GM23338 (cell line): Measurements from ENCODE around the gene MRPL23. TPM values are rescaled to one million over a fixed set of nuclear protein-coding genes. Genes with fewer than 3 reads are reported as not detected.

Experiments used
- ATAC-seq: fragments of 200-7000 bp; cut with Tn5 transposase; 3 replicates; pipeline ENCODE4 v1.9.1; 2020
- DNase-seq: peaks from one replicate; pipeline ENCODE4 v3.0.0-alpha.2; 2015; ENCODE audit warnings: low spot score
- H2AFZ ChIP-seq: fragments of 200-600 bp; sonication (generic); 2 replicates; pipeline ENCODE4 v1.8.0; 2016; ENCODE audit warnings: antibody characterized with exemption, mild to moderate bottlenecking, moderate library complexity
- H3F3A ChIP-seq: fragments of 200-600 bp; sonication (generic); replicated peaks from 2 replicates; pipeline ENCODE4 v1.8.0; 2017; ENCODE audit warnings: antibody characterized with exemption, mixed run types, low read depth
- H3K27ac ChIP-seq: fragments of 200-600 bp; sonication (generic); 2 replicates; pipeline ENCODE4 v1.6.1; 2016; ENCODE audit warnings: low read depth
- H3K27me3 ChIP-seq: fragments of 200-600 bp; sonication (generic); 2 replicates; pipeline ENCODE4 v1.8.0; 2016; ENCODE audit warnings: mild to moderate bottlenecking, mixed run types, moderate library complexity; ENCODE audit not compliant: insufficient read depth
- H3K36me3 ChIP-seq: fragments of 200-600 bp; sonication (generic); 2 replicates; pipeline ENCODE4 v1.8.0; 2016; ENCODE audit warnings: mild to moderate bottlenecking; ENCODE audit not compliant: insufficient read depth
- H3K4me1 ChIP-seq: fragments of 200-600 bp; sonication (generic); 2 replicates; pipeline ENCODE4 v1.8.0; 2016; ENCODE audit warnings: mild to moderate bottlenecking, moderate library complexity; ENCODE audit not compliant: insufficient read depth
- H3K4me2 ChIP-seq: fragments of 200-600 bp; sonication (generic); 2 replicates; pipeline ENCODE4 v1.7.1; 2017; ENCODE audit warnings: mixed run types
- H3K4me3 ChIP-seq: fragments of 200-600 bp; sonication (generic); 2 replicates; pipeline ENCODE4 v1.6.1; 2016; ENCODE audit warnings: mixed run types
- H3K79me2 ChIP-seq: fragments of 200-600 bp; sonication (generic); replicated peaks from 2 replicates; pipeline ENCODE4 v1.8.0; 2017; ENCODE audit warnings: mild to moderate bottlenecking; ENCODE audit not compliant: insufficient read depth
- H3K9me2 ChIP-seq: fragments of 200-600 bp; sonication (generic); 2 replicates; pipeline ENCODE4 v1.8.0; 2017; ENCODE audit not compliant: insufficient read depth
- H4K20me1 ChIP-seq: fragments of 200-600 bp; sonication (generic); replicated peaks from 2 replicates; pipeline ENCODE4 v1.8.0; 2017; ENCODE audit warnings: mild to moderate bottlenecking; ENCODE audit not compliant: insufficient read depth
- H3K27ac Mint-ChIP-seq: 2 replicates; pipeline ENCODE4 v1.8.0; 2020; ENCODE audit warnings: inconsistent platforms, mild to moderate bottlenecking, moderate library complexity, mixed read lengths
- H3K27me3 Mint-ChIP-seq: 3 replicates; pipeline ENCODE4 v1.8.0; 2022; ENCODE audit warnings: low read depth, mild to moderate bottlenecking, moderate library complexity, mixed read lengths, inconsistent platforms; ENCODE audit not compliant: insufficient read depth, poor library complexity
- H3K36me3 Mint-ChIP-seq: 3 replicates; pipeline ENCODE4 v1.8.0; 2021; ENCODE audit warnings: low read depth, mild to moderate bottlenecking, inconsistent platforms, moderate library complexity, mixed read lengths
- H3K4me1 Mint-ChIP-seq: 3 replicates; pipeline ENCODE4 v1.8.0; 2020; ENCODE audit warnings: mild to moderate bottlenecking, inconsistent platforms, mixed read lengths
- H3K4me3 Mint-ChIP-seq: 3 replicates; pipeline ENCODE4 v1.8.0; 2021; ENCODE audit warnings: moderate library complexity, mild to moderate bottlenecking, inconsistent platforms, mixed read lengths
- H3K9me3 Mint-ChIP-seq: 3 replicates; pipeline ENCODE4 v1.8.0; 2020; ENCODE audit warnings: moderate library complexity, mild to moderate bottlenecking, inconsistent platforms, mixed read lengths
- CREB1 ChIP-seq: fragments of 250-450 bp; sonication (Bioruptor Pico); IDR thresholded peaks from 2 replicates; pipeline ENCODE4 v1.5.0; 2020; ENCODE audit warnings: low read depth, mild to moderate bottlenecking, moderate library complexity
- CTCF ChIP-seq, 2 experiments: fragments of 200-600 bp in 1 of 2; sonication (generic) in 1 of 2; conservative IDR thresholded peaks; 2 replicates each; pipeline versions ENCODE4 v1.5.1 to v1.6.1; 2016 to 2017; ENCODE audit warnings: antibody characterized with exemption in 2 of 2, low read depth in 2 of 2, mild to moderate bottlenecking in 2 of 2, moderate library complexity in 1 of 2
- ETS1 ChIP-seq: IDR thresholded peaks from 2 replicates; pipeline ENCODE4 v1.6.1; 2016; ENCODE audit warnings: antibody characterized with exemption
- EZH2 ChIP-seq: fragments of 200-600 bp; sonication (generic); IDR thresholded peaks from one replicate; pipeline ENCODE4 v1.8.0; 2017; ENCODE audit warnings: antibody characterized with exemption, mild to moderate bottlenecking, low read depth; ENCODE audit not compliant: unreplicated experiment
- EZH2phosphoT487 ChIP-seq: fragments of 200-600 bp; sonication (generic); IDR thresholded peaks from one replicate; pipeline ENCODE4 v1.8.1; 2018; ENCODE audit warnings: antibody characterized with exemption; ENCODE audit not compliant: unreplicated experiment
- JUNB ChIP-seq: IDR thresholded peaks from one replicate; pipeline ENCODE4 v1.6.1; 2016; ENCODE audit warnings: antibody characterized with exemption; ENCODE audit not compliant: unreplicated experiment
- NANOG ChIP-seq: IDR thresholded peaks from 2 replicates; pipeline ENCODE4 v1.6.1; 2016; ENCODE audit warnings: antibody characterized with exemption, borderline replicate concordance
- POLR2AphosphoS5 ChIP-seq: IDR thresholded peaks from 2 replicates; pipeline ENCODE4 v1.6.1; 2016; ENCODE audit warnings: antibody characterized with exemption, low read depth
- REST ChIP-seq: IDR thresholded peaks from one replicate; pipeline ENCODE4 v1.6.1; 2018; ENCODE audit warnings: antibody characterized with exemption; ENCODE audit not compliant: unreplicated experiment
- STAT1 ChIP-seq: IDR thresholded peaks from one replicate; pipeline ENCODE4 v1.6.1; 2016; ENCODE audit warnings: antibody characterized with exemption; ENCODE audit not compliant: unreplicated experiment
- ZNF114 ChIP-seq: fragments of 250-450 bp; sonication (Bioruptor Pico); IDR thresholded peaks from 2 replicates; pipeline ENCODE4 v1.5.0; 2020; ENCODE audit warnings: mild to moderate bottlenecking, moderate library complexity
- ZNF331 ChIP-seq: fragments of 250-450 bp; sonication (Bioruptor Pico); IDR thresholded peaks from 2 replicates; pipeline ENCODE4 v1.5.0; 2020; ENCODE audit warnings: low read depth, mild to moderate bottlenecking, moderate library complexity
- ZNF462 ChIP-seq: fragments of 250-450 bp; sonication (Bioruptor Pico); IDR thresholded peaks from 2 replicates; pipeline ENCODE4 v1.5.0; 2020; ENCODE audit warnings: mild to moderate bottlenecking, moderate library complexity
- polyA plus RNA-seq: library from polyadenylated mRNA; unstranded; fragments of >200 nt; fragmentation: Nextera tagmentation; extraction: Ambion mirVana; gene quantifications from 2 replicates; pipeline ENCODE4 v1.2.1, GENCODE V29; 2016
- total RNA-seq: library from RNA; depleted of rRNA; stranded (reverse); fragments of >200 nt; shearing (Covaris generic); gene quantifications from 2 replicates; pipeline ENCODE4 v1.2.3, GENCODE V29; 2014

MRPL23 gene
- total and polyA plus RNA-seq, 2 experiments from 2014 or later, result 84.7 to 91.5 TPM

- Histone ChIP-seq H3K4me1 (no peaks in the 10 kb centered on the region), H3K9me2 (no peaks in the 10 kb centered on the region), H3K4me3 (no peak overlapping the region), H3F3A (no peaks in the 10 kb centered on the region), H3K27me3 (no peaks in the 10 kb centered on the region), H3K36me3 (no peaks in the 10 kb centered on the region), H2AFZ (no peak overlapping the region), H3K27ac (no peak overlapping the region), H3K79me2 (no peaks in the 10 kb centered on the region), H3K4me2 (no peak overlapping the region), H4K20me1 (no peaks in the 10 kb centered on the region)
- TF ChIP-seq POLR2AphosphoS5 (no peak), EZH2phosphoT487 (no peak), CREB1 (no peak), ZNF114 (CRISPR knock-in tag) (no peak), EZH2 (no peak), STAT1 (no peak), ETS1 (no peak), ZNF462 (CRISPR knock-in tag) (no peak), NANOG (no peak), REST (no peak), CTCF (conservative IDR thresholded peaks at IDR 0.05; ENCODE audit: low read depth in 2 of 2) (no peak), ZNF331 (CRISPR knock-in tag) (no peak), JUNB (no peak)
- H3K27ac Mint-ChIP-seq, result no peak overlapping the region
- no peaks in the 10 kb centered on the region for H3K4me1 Mint-ChIP-seq
- H3K27me3 Mint-ChIP-seq, result no peaks in the 10 kb centered on the region
- H3K9me3 Mint-ChIP-seq, result no peaks in the 10 kb centered on the region
- DNase-seq (no peak), ATAC-seq (no peak; the same call in 2 of the 3 replicates)
- no peak overlapping the region for H3K4me3 Mint-ChIP-seq
- no peaks in the 10 kb centered on the region for H3K36me3 Mint-ChIP-seq
Measured at GRCh38 chr11:1990872-1991578, 43.9 kb downstream of the MRPL23 start.
